Breast epithelium (tissue), 3 donors: ENCODE data around the gene SMARCA2.

Source experiments
- CTCF ChIP-seq, 3 donors: fragments of 450-650 bp; IDR thresholded peaks; one replicate each; pipeline ENCODE4 v1.5.1; 2016 to 2017; ENCODE audit warnings: antibody characterized with exemption in 3 of 3, mild to moderate bottlenecking in 3 of 3, moderate library complexity in 3 of 3
- POLR2A ChIP-seq: fragments of 450-650 bp; IDR thresholded peaks from one replicate; pipeline ENCODE4 v1.6.1; 2016; ENCODE audit warnings: antibody characterized with exemption, mild to moderate bottlenecking, moderate library complexity
- POLR2AphosphoS5 ChIP-seq, 3 donors: sonication (generic); formaldehyde crosslinking; IDR thresholded peaks; one replicate each; pipeline ENCODE4 v1.6.1; 2017; ENCODE audit warnings: antibody characterized with exemption in 3 of 3

- TF ChIP-seq CTCF (IDR thresholded peaks at IDR 0.05) (no peak), POLR2A (no peak), POLR2AphosphoS5 (IDR thresholded peaks at IDR 0.05) (no peak)
These were observed 175.9 kb downstream of the SMARCA2 start for GRCh38 chr9:2190939-2191608.
